DOHH2 (cell line): ENCODE measurements around the gene CACNB1.
A peak's percentile ranks its signal among the peaks of the same experiment; 100 is the strongest.

ENCODE experiments used
- H3F3A ChIP-seq: fragments of 200-600 bp; sonication (generic), shearing (Covaris generic); 2 replicates; pipeline ENCODE4 v1.6.0; 2016; ENCODE audit warnings: antibody characterized with exemption, mild to moderate bottlenecking; ENCODE audit not compliant: control insufficient read depth, insufficient read depth
- H3K27ac ChIP-seq: fragments of 200-600 bp; sonication (generic); 2 replicates; pipeline ENCODE4 v1.5.1; 2014; ENCODE audit warnings: low read depth, mild to moderate bottlenecking, low read length, moderate library complexity
- H3K27me3 ChIP-seq: fragments of 200-600 bp; sonication (generic); 2 replicates; pipeline ENCODE4 v1.6.1; 2014; ENCODE audit warnings: mild to moderate bottlenecking, low read length, mixed read lengths; ENCODE audit not compliant: control insufficient read depth
- H3K36me3 ChIP-seq: fragments of 200-600 bp; sonication (generic); 2 replicates; pipeline ENCODE4 v1.6.1; 2014; ENCODE audit warnings: mild to moderate bottlenecking, low read length, moderate library complexity, mixed read lengths; ENCODE audit not compliant: control insufficient read depth
- H3K4me1 ChIP-seq: fragments of 200-600 bp; sonication (generic); 2 replicates; pipeline ENCODE4 v1.6.1; 2014; ENCODE audit warnings: mild to moderate bottlenecking, low read length, mixed read lengths; ENCODE audit not compliant: control insufficient read depth
- H3K4me2 ChIP-seq: fragments of 200-600 bp; sonication (generic); 2 replicates; pipeline ENCODE4 v1.6.0; 2014; ENCODE audit warnings: mild to moderate bottlenecking, low read length, moderate library complexity
- H3K4me3 ChIP-seq: fragments of 200-600 bp; sonication (generic); 2 replicates; pipeline ENCODE4 v1.5.1; 2014; ENCODE audit warnings: mild to moderate bottlenecking, low read length, mixed read lengths
- H3K79me2 ChIP-seq: fragments of 200-600 bp; sonication (generic); 2 replicates; pipeline ENCODE4 v1.6.1; 2014; ENCODE audit warnings: mild to moderate bottlenecking, low read length, mixed read lengths; ENCODE audit not compliant: control insufficient read depth
- H3K9me2 ChIP-seq: fragments of 200-600 bp; sonication (generic); replicated peaks from 2 replicates; pipeline ENCODE4 v1.6.1; 2014; ENCODE audit warnings: mild to moderate bottlenecking, low read length, mixed read lengths; ENCODE audit not compliant: control insufficient read depth
- H3K9me3 ChIP-seq: fragments of 200-600 bp; sonication (generic); 2 replicates; pipeline ENCODE4 v1.6.1; 2014; ENCODE audit warnings: antibody characterized with exemption, low read length, mixed read lengths; ENCODE audit not compliant: control insufficient read depth, insufficient read depth
- H4K20me1 ChIP-seq: fragments of 200-600 bp; sonication (generic); 2 replicates; pipeline ENCODE4 v1.6.0; 2014; ENCODE audit warnings: low read depth, mild to moderate bottlenecking, antibody characterized with exemption, low read length, moderate library complexity; ENCODE audit not compliant: control insufficient read depth, insufficient read depth
- CTCF ChIP-seq: fragments of 200-600 bp; sonication (generic); IDR thresholded peaks from one replicate; pipeline ENCODE4 v1.5.1; 2014; ENCODE audit warnings: antibody characterized with exemption, mild to moderate bottlenecking, low read depth, low read length; ENCODE audit not compliant: poor library complexity, severe bottlenecking
- EZH2phosphoT487 ChIP-seq: fragments of 200-600 bp; sonication (generic); IDR thresholded peaks from 2 replicates; pipeline ENCODE4 v1.6.1; 2017; ENCODE audit warnings: borderline replicate concordance, mild to moderate bottlenecking, antibody characterized with exemption, low read length, moderate library complexity, mixed read lengths

Gene CACNB1

DNA sequence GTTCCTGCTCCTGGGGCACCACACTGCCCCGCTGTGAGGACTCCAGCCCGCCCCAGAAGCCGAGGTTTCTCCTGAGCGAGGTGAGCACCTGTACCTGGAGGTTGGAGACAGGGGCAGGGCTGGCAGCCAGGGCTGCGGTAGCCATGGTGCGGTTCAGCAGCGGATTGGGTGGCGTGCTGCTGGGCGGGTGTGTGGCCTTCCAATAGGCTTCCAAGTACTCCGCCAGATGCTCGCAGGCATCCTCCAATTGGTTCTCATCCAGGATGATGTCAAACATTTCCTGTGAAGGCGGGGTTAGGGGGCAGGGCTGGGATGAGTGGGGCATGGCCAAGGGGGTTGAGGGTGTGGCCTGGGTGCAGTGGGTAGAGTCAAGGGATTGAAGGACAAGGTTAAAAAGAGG is 20.2 kb downstream of the CACNB1 start:
- Histone ChIP-seq H3K4me3 (no peak overlapping the region), H3K4me2 (no peak overlapping the region), H3K36me3 (peaks cover 46% of the 10 kb centered on the region), H3K9me2 (no peaks in the 10 kb centered on the region), H3K27ac (no peak overlapping the region), H3F3A (no peaks in the 10 kb centered on the region; the same call in 1 of the 2 replicates), H3K9me3 (no peaks in the 10 kb centered on the region), H3K79me2 (no peaks in the 10 kb centered on the region), H4K20me1 (peaks cover 4% of the 10 kb centered on the region; the same call in 1 of the 2 replicates), H3K27me3 (no peaks in the 10 kb centered on the region), H3K4me1 (peaks cover 11% of the 10 kb centered on the region)
- no peak for TF ChIP-seq EZH2phosphoT487
- TF ChIP-seq CTCF, result no peak

DNA sequence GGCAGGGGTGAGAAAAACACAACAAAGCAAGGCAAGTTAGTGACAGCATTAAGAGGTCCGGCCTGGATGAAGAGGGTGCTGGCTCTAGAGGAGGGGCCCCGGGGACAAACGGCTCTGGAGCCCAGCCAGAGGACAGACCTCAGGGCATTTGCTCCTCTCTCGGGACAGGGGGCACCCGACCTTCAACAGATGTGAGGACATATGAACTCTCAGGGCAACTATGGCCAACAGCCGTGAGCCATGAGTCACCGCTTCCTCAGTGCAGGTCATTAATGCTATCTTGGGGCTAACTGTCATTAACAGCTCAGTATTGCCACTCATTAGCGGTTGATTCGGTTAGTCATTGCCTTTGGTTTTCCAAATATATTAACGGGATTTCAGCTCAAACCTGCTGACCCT is 21.8 kb downstream of the CACNB1 start:
- H3K4me2 ChIP-seq, result no peak overlapping the region
- no peak for TF ChIP-seq EZH2phosphoT487
- no peaks in the 10 kb centered on the region for H3K9me3 ChIP-seq
- H3K27me3 ChIP-seq, result no peaks in the 10 kb centered on the region
- peaks cover 11% of the 10 kb centered on the region for H3K4me1 ChIP-seq
- no peaks in the 10 kb centered on the region; the same call in 1 of the 2 replicates for H3F3A ChIP-seq
- no peaks in the 10 kb centered on the region for H3K9me2 ChIP-seq
- H3K36me3 ChIP-seq, result peaks cover 42% of the 10 kb centered on the region
- H4K20me1 ChIP-seq, result peaks cover 4% of the 10 kb centered on the region; the same call in 1 of the 2 replicates
- no peak overlapping the region for H3K27ac ChIP-seq
- H3K4me3 ChIP-seq, result no peak overlapping the region
- no peaks in the 10 kb centered on the region for H3K79me2 ChIP-seq

- H3K79me2 ChIP-seq, result no peaks in the 10 kb centered on the region
- H3K27me3 ChIP-seq, result no peaks in the 10 kb centered on the region
- H3F3A ChIP-seq, result peaks cover 1% of the 10 kb centered on the region
- H3K27ac ChIP-seq, result no peak overlapping the region
- H3K4me1 ChIP-seq, result peaks cover 16% of the 10 kb centered on the region
- no peaks in the 10 kb centered on the region for H3K9me2 ChIP-seq
- peaks cover 42% of the 10 kb centered on the region for H3K36me3 ChIP-seq
- H4K20me1 ChIP-seq, result peaks cover 4% of the 10 kb centered on the region; the same call in 1 of the 2 replicates
- no peaks in the 10 kb centered on the region for H3K9me3 ChIP-seq
- no peak overlapping the region for H3K4me2 ChIP-seq
- TF ChIP-seq CTCF, result peak; percentile 96
- TF ChIP-seq EZH2phosphoT487, result no peak
- H3K4me3 ChIP-seq, result no peak overlapping the region
Observed at GRCh38 chr17:39174920-39175694, 22.4 kb downstream of the CACNB1 start.
